ENCODE data around the gene TRMT11.
"Not testable (repeated sequence)": the region's sequence is repeated elsewhere in the genome, so short reads cannot be mapped to it uniquely, and the experiment has no call there.

TRMT11 gene

GRCh38 chr6:125956506-125957390 is 29.6 kb upstream of the TRMT11 start, which contains the start of gene HINT3:
TSS of gene HINT3 (plus strand) at chr6:125956770. CDS start at chr6:125956978, 208 bp downstream.
- DNase-seq = peak; percentile 94

GRCh38 chr6:125957391-125957693 is 29.0 kb upstream of the TRMT11 start:
- no peak for DNase-seq

GRCh38 chr6:125957845-125958244 is 28.5 kb upstream of the TRMT11 start:
- DNase-seq = peak; percentile 28

- DNase-seq = no peak
These were observed 27.3 kb upstream of the TRMT11 start for GRCh38 chr6:125959041-125959440.

- no peak for DNase-seq
These were observed 25.2 kb upstream of the TRMT11 start for GRCh38 chr6:125961117-125961516.

GRCh38 chr6:125962900-125963497 is 23.3 kb upstream of the TRMT11 start:
- no peak for DNase-seq

GRCh38 chr6:125963817-125964216 is 22.5 kb upstream of the TRMT11 start:
- DNase-seq = no peak

GRCh38 chr6:125966569-125966968 is 19.8 kb upstream of the TRMT11 start:
- no peak for DNase-seq

GRCh38 chr6:125968493-125968892 is 17.8 kb upstream of the TRMT11 start:
- no peak for DNase-seq

- DNase-seq = no peak
These were observed 15.6 kb upstream of the TRMT11 start for GRCh38 chr6:125970760-125971159.

- not testable (repeated sequence) for DNase-seq
These were observed 13.9 kb upstream of the TRMT11 start for GRCh38 chr6:125972478-125972877.

GRCh38 chr6:125974214-125974866 is 12.0 kb upstream of the TRMT11 start:
- DNase-seq = peak; percentile 52

- DNase-seq = no peak
These were observed 7.2 kb upstream of the TRMT11 start for GRCh38 chr6:125979101-125979500.

- no peak for DNase-seq
These were observed 4.7 kb upstream of the TRMT11 start for GRCh38 chr6:125981571-125982185.

GRCh38 chr6:125983246-125983945 is 2.9 kb upstream of the TRMT11 start:
- no peak for DNase-seq

- DNase-seq = no peak
These were observed 2.0 kb upstream of the TRMT11 start for GRCh38 chr6:125984311-125984710.

- no peak for DNase-seq
These were observed 818 bp upstream of the TRMT11 start for GRCh38 chr6:125985522-125985921.

GRCh38 chr6:125985979-125986300 is 400 bp upstream of the TRMT11 start:
- no peak for DNase-seq

GRCh38 chr6:125987026-125987617 is 782 bp downstream of the TRMT11 start:
- peak; percentile 58 for DNase-seq

- no peak for DNase-seq
These were observed 1.9 kb downstream of the TRMT11 start for GRCh38 chr6:125988280-125988679.

GRCh38 chr6:125989631-125990030 is 3.3 kb downstream of the TRMT11 start:
- DNase-seq = no peak

- no peak for DNase-seq
These were observed 5.3 kb downstream of the TRMT11 start for GRCh38 chr6:125991653-125992052.

Measured in DMS79 treated with DMSO at 0.1 percent for 48 hours (cell line).